Measurements from ENCODE around the gene MTG2. TPM values are rescaled to one million over a fixed set of nuclear protein-coding genes. Genes with fewer than 3 reads are reported as not detected.

The MTG2 gene
- total RNA-seq, 1 donor from 2014 or later, result 25.2 TPM

DNA sequence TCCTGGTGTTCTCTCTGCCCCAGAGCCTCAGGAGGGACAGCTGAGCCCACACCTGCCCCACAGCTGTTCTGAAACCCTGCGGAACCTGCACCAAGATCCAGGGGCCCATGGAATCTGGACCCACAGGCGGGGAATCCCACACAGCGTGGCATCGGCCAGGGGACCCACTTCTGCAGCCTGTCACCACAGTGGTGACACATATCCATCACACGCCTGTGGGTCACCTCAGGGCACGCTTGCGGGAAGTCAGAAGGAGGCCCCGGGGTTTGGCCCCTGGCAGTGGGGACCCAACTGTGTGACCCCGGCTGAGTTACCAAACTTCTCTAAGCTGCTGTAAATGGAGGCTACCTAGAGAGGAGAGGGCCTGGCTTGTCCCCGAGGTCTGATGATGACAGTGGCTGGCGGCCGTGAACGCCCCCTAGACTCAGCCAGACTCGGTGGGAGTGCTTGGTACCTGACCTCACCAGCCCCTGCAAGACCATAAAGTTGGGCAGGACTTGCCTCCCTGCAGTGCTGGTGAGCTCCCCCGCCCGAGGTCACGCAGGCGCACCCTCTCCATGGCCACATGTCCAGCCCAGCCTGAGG is 39.5 kb downstream of the MTG2 start:
- DNase-seq (ENCODE audit: low read depth), result no peak

DNA sequence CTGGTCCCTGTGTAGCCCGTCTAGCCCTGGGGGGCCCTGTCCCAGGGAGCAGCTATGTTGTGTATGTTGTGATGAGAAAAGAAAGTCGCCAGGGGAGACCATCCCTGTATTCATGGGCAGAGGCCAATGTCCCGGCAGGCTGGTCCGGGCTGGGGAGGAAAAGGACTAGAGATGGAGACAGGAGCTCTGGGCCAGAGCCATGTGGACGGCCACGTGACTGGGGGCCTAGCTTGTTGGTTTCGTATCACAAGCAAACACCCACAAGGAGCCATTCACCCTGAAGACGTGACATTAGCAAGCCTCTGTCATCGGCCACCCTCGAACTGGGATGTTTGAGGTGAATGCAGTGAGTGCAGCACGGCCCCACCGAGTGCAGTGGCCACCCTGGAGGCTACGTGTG is 40.1 kb downstream of the MTG2 start:
- no peak for DNase-seq (ENCODE audit: low read depth)

DNA sequence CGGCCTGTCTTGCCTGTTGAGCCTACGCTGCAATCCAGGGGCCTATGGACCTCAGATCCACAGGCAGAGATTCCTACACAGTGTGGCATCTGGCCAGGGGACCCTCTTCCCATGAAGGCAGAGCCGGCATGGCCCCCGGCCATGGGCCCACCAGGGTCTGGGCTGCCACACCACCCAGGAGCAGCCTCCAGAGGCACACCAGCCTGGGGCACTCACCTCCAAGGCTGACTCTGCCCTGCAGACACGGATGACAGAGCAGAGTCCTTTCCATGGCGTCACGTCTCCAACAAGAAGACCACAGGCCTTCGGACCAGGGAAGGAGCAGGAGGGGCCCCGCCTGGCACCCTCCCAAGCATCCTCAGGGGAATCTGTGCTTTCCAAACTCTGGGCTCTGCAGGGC is 40.7 kb downstream of the MTG2 start:
- DNase-seq (ENCODE audit: low read depth), result no peak

DNA sequence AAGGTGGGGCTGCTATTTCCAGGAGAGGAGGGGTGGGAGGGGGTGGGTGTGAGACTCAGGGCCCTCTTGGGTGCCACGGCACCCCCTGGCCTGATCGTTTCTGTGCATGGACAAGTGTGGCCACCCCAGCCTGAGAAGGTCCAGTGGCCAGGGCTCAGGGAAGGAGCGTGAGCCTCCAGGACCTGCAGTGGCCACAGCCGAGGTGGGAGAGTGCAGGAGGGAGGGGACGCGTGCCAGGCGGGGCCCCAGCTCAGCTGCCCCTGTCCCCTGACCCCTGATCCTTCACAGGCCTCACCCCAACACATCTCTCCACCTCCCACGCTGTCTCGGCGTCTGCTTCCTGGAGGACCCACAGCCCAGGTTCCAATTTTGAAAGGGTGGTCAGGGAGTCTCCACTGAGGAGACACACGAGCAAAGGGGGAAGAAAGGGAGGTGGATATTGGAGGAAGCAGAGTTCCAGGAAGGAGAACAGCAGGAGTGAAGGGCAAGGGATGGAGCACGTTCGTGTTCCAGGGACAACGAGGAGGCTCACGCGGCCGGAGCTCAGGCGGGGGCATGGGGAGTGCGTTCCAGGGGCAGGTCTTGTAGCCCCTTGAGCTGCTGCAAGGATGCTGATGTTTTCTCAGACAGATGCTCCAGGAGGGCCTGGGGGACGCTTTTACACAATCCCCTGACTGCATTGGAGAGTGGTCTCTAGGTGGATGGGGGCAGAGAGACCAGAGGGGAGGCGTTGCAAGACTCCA is 41.5 kb downstream of the MTG2 start:
- DNase-seq (ENCODE audit: low read depth), result no peak

DNA sequence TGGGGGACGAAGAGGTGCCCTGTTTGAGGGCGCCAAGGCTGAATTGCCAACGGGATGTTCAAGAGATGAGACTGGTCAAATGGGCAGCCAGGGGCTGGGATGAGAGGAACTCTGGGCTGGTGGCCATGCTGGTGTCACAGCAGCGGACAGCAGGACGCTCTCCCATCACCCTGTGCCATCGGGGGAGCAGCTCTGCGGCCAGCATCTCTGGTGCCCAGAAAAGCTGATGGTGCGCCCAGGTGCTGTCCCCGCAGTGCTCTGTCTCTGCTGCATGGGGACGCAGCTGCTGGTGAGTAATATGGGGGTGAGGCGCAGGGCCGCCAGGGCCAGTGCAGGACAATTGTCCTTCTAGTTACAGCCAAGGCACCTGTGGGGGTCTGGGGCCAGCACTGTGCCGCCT is 42.2 kb downstream of the MTG2 start:
- DNase-seq (ENCODE audit: low read depth), result no peak

DNA sequence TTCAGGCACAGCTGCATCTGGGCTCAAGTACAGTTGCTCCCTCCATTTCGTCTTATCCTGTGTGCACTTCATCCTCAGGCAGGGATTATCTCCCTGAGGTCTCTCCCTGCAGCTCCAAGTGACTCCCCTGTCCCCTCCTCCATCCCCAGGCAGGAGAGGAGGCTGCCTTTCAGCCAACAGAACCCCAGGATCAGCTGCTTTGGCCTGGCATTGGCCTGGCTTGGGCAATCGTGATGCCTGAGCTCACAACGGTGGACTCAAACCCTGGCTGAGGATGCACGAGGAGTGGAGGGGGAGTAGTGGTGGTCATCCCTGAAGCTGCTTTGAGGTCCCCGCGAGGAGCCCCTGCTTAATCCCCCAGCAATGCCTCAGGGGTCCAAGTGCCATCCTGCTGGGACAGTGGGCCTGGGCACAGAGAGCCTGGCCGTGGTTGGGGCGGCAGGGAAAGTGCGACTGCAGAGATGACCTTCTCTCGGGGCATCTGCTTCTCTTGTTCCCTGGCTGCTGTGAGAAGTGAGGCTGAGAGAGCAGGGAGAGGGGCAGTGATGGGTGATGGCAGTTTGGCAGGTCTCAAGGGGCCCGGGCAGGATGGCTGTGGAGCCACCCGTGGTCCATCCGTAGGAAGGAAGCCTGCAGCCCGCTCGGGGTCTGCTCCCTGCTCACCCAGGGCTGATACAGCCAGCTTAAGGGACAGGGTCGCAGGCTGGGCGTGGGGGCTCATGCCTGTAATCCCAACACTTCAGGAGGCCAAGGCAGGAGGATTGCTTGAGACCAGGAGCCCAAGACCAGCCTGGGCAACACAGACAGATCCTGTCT is 43.2 kb downstream of the MTG2 start:
- DNase-seq (ENCODE audit: low read depth), result no peak

DNA sequence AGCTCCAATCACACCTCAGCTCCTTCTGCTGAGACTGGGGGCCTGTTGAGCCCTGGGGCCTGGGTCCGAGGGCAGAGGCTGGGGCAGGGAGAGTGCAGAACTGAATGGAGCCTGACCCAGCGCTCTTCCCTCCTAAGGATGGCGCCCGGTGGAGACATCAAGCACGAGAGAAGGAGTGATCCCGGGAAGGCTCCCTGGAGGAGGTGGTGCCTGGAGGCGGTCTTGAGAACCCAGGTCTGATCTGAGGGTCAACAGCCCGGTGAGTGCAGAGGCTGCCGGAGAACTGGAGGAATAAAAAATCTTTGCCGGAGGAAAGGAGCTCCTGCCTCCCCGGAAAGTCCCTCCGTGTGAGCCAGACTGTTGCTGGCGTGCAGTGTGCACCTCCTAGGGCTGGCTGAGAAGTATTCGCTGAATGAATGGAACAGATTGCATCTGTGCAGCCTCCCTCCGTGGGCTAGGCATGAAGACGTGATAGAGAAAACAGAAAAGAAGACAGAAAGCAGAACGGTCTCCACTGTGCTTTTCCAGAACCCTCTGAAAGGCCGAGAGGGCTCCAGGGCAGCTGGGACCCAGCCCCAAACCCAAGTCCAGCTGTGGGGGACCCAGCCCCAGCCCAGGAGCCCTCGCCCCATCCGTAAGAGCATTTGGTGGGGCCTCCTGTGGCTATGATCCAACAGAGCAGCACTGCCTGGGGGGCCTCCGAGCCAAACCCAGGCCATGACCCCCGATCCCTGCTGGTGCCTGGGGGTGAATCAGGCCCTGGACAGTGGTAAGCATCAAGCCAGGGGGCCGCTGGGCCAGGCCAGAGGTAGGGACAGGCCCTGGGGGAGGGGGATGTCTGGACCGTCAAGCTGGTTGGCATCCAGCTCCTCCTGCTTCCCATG is 44.1 kb downstream of the MTG2 start:
- DNase-seq (ENCODE audit: low read depth), result no peak

DNA sequence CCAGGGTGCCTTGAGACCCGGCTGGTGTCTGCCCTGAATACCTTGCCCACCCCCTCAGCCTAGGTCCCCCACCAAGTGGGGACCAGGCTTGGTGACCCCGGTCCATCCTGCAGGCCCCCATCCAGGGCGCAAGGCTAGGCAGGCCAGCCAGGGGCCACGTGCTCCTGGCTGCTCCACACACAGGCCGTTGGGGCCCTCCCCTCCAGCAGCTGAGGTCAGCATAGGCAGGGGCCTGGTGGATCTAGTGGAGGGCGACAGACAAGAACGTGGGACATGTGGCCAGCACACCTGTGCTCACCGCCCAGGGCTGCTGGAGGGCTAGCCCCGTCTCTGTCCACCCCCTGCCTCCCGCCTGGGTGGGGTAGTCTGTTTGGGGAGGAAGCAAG is 44.8 kb downstream of the MTG2 start:
- no peak for DNase-seq (ENCODE audit: low read depth)

DNA sequence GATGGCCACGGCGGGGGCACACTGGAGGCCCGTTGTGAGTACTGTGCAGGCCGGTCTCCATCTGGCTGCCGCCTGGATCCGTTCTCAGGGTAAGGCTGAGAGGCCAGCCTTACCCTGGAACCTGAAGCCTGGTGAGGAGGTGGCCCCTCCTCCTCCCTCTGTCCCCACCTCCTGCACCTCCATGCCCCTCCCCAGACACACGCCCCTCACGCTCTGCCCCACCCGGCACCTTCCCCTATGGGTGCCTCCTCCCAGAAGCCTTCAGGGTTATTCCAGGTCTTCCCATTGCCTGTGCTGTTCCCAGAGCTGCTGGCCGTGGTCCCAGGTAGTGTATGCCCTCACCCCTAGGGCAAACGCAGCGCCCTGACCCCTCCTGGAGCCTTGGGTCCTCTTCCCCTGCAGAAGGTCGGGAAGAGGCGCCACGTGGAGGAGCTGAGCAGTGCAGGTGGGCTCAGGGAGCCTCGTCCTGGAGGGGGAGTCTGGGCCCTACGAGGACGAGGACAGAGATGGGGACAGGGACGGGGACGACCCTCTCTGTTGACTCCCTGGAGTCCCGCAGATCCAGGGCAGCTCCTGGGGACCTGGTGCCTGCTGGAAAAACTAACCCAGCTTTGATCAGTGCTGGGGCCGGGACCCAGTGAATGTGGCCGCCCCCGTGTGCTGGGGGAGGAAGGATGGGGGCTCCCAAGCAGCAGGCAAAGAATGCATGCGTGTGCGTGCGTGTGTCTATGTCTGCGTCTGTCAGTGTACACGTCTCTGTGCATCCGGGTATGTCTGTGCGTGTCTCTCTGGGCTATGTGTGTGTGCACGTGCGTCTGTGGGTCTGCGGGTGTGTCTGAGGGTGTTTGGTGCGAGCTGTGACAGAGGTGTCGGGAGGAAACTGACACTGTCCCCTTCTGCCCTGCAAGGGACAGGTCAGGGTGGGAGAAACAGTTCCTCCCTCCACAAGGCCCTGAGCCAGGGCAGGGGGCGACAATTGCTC is 45.4 kb downstream of the MTG2 start:
- DNase-seq (ENCODE audit: low read depth), result no peak

DNA sequence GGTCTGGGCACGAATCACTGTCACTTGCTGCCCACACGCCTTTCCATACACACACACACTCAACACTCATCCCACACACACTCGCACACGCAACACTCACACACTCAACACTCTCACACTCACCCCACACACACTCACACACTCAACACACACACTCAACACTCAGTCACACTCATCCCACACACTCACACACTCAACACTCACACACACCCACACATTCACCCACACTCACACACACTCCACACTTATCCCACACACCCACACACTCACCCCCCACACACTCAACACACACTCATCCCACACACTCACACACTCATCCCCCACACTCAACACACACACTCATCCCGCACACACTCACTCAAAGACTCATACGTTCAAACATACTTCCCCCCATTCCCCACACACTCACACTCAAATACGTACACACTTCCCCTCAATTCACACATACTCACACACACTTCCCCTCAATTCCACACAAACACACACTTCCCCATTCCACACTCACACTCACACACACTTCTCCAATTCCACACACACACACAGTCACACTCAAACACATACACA is 46.2 kb downstream of the MTG2 start:
- DNase-seq (ENCODE audit: low read depth), result no peak

DNA sequence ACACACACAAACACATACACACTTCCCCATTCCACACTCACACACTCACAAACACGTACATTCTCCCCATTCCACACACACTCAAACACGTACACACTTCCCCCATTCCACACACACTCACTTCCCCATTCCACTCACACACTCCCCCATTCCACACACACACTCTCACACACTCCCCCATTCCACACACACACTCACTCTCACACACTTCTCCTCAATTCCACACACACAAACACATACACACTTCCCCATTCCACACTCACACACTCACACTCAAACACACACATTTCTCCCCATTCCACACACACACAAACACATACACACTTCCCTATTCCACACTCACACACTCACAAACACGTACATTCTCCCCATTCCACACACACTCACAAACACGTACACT is 46.8 kb downstream of the MTG2 start:
- no peak for DNase-seq (ENCODE audit: low read depth)

DNA sequence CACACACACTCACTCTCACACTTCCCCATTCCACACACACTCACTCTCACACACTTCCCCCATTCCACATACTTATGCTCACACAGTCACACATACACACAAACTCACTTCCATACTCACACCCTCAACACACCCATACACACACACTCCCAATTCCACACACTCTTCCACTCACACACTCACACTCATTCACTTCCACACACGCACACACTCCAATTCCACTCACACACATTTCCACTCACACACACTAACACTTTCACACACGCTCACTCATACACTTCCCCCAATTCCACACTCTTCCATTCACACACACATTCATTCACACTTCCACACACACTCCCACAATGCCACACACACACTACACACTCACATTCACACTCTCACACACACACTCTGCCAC is 47.4 kb downstream of the MTG2 start:
- no peak for DNase-seq (ENCODE audit: low read depth)

DNA sequence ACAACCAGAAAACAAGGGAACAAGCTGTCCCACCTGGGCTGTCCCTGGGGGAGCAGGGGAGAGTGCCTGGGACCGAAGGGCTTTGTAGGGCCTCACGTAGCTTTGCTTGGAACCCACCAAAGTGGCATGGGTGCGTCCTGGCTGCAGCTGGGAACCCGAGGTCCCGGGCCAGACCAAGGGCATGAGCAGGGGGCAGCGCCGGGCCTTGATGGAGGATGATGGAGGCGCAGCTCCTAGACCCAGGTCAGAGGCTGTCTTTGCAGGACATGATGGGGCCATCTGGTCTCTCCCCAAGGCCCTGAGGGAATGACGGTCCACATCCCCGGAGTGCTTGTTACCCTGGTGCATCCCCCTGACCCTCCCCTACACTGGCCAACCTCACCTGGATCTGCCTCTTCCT is 47.9 kb downstream of the MTG2 start:
- no peak for DNase-seq (ENCODE audit: low read depth)

DNA sequence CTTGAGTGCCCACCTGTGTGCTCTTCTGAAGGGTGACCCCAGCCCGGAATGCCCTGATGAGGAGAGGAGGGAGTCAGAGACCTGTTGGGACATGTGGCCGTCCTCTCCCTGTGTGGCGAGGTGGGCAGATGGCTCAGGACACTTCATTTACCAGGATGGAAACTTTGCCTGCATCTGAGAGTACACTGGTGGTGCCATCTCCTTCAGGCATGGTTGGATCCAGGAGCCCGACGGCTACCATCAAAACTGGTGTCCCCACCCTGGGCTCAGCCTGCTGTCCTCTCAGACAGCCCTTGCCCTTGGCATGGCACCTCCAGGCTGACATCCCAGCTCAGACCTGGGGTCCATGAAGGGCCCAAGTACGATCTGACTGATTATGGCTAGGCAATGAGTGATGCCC is 48.5 kb downstream of the MTG2 start:
- DNase-seq (ENCODE audit: low read depth), result no peak

DNA sequence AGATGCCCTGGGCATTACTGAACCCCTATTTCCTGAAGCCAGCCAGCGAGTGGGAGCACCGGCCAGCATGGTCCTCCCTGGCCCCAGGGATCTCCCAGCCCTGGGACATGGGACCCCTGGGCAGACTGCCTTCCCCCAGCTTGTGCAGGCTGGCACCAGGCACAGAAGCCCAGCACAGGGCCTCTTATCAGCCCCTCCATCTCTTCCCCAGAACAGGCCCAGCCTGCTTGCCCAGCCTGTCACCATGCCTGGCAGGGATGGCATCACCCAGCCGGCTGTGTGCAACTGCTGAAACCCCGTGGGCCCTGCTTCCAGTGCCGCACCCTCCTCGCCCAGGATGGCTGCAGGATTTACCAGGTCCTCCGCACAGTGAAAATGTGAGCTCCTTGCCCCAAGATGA is 49.4 kb downstream of the MTG2 start:
- DNase-seq (ENCODE audit: low read depth), result no peak

DNA sequence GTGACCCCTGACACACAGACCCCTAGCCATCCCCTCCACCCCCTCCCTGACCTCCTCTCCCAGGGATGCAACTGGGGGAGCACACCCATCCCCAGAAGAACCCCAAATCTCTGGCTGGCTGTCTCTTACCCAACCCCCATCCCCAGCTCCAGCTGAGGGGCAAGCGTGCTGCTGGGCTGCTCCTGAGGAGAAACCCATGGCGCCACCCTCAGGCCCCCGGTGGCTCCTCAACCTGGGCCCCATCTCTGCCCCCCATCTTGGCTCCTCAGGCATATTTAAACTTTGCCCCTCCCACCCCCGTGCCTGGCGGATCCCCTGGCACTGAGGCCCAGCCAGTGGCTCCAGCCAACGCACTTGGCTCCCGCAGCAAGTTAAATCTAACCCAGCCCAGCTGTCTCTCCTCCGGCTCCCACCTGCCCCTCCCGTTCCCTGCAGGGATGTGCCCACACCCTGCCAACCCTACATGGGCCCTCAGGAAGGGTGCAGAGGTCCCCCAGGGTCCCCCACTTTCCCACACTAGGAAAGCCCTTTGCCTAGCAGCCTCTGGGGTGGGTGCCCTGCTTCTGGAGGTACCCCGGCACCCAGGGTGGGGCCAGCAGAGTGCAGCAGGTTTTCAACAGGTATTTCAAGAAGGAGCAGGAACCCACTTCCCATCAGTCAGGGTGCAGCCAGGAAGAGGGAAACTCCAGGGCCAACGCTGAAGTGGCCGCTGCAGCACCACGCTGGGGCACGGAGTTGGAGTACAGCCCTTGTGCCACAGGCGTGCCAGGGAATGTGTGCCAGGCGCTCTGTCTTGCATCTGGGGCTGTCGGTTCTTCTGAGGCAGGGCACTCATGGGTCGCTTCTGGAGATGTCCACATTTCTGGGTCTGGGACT is 50.2 kb downstream of the MTG2 start:
- no peak for DNase-seq (ENCODE audit: low read depth)

DNA sequence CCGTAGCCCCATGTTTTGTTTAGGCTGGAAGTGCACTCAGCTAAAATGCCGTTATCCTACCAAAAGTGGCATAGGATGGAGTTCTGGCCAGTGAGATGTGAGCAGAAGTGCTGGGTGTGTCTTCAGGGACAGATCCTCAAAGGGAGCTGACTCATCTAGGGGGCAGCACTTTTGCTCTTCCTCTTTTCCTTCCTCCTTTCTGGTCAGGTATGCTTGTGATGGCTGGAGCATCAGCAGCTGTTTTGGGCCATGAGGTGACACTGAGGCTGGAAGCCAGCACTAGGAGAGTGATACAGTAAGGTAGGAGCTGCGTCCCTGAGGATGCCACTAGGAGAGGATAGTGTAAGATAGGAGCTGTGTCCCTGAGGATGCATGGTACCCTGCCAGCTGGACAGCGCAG is 50.9 kb downstream of the MTG2 start:
- no peak for DNase-seq (ENCODE audit: low read depth)

DNA sequence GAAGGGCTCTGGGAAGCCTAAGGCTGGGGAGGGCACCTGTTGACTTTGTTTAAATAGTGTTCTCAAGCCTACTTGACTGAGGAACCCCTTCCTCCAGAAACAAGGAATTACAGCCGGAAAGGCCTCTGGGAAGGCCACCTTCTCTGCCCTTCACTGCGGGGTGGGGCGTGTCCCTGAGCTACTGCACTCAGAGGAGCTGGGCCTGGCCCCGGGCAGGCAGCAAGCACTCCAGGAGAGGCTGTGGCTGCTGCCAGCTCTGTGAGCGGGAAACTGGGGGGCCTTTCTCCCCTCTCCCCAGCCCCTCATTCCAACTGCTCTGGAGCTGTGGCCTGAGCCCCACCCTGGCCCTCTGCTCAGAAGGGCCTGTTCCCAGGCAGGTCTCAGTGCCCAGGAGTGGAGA is 51.5 kb downstream of the MTG2 start:
- no peak for DNase-seq (ENCODE audit: low read depth)

DNA sequence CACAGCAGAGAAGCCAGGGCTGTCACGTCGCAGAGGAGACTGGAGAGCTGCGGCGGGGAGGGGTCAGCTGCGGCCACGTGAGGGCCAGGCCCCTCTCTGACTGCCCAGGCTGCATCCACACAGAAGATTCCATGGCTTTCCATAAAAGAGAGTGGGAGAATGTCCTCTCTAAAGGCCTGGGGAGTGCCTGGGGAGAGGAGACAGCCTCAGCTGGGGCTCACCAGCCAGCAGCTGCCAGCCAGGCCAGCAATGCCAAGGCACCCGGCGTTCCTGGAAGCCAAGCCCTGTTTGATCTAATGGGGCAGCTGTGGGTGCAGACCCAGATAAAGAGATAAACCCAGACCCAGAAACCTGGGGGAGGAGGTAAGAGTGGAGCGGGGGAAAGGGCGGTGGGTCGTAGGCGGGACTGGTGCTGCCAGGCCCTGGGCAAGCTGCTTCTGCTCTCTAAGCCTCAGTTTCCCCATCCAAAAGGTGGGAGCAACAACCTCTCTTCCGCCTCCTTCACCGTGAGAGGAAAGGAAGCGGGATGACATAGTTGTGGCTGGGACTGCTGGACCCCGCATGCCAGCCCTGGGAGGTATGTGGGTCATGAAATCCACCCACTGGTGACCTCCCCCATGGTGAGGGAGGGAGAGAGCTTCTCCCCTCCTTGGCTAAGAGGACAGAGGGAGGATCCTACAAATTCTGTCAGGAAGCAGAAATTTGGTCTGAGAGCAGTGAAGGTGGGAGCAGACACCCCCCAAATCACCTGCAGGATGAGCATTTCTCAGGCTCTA is 52.4 kb downstream of the MTG2 start:
- DNase-seq (ENCODE audit: low read depth), result no peak
